ENCODE results near the gene TENM3.

GRCh38 chr4:182655340-182655739, 412.1 kb downstream of the TENM3 start:
- TF ChIP-seq CTCF (conservative IDR thresholded peaks at IDR 0.05; ENCODE audit: low read length) (no peak), EZH2phosphoT487 (IDR thresholded peaks at IDR 0.05; ENCODE audit: borderline replicate concordance, low read depth, low read length) (no peak)

All from OCI-LY7 (cell line).